HEK293T (cell line): Measurements from ENCODE around the gene AKAP6.

Experiments
- BHLHE40 ChIP-seq: fragments of 450-650 bp; IDR thresholded peaks from 2 replicates; pipeline ENCODE4 v1.6.1; 2016; ENCODE audit warnings: mild to moderate bottlenecking, moderate library complexity, borderline replicate concordance
- FOXA1 ChIP-seq: fragments of 450-650 bp; IDR thresholded peaks from 2 replicates; pipeline ENCODE4 v1.6.1; 2016; ENCODE audit warnings: mild to moderate bottlenecking
- FOXK2 ChIP-seq: fragments of 450-650 bp; IDR thresholded peaks from 2 replicates; pipeline ENCODE4 v1.6.1; 2016; ENCODE audit warnings: mild to moderate bottlenecking
- FOXM1 ChIP-seq: fragments of 450-650 bp; IDR thresholded peaks from 2 replicates; pipeline ENCODE4 v1.6.1; 2017; ENCODE audit warnings: mild to moderate bottlenecking, borderline replicate concordance
- HDGF ChIP-seq: fragments of 450-650 bp; IDR thresholded peaks from 2 replicates; pipeline ENCODE4 v1.6.1; 2017; ENCODE audit warnings: antibody characterized with exemption, borderline replicate concordance
- NFRKB ChIP-seq: fragments of 450-650 bp; IDR thresholded peaks from 2 replicates; pipeline ENCODE4 v1.6.1; 2016; ENCODE audit warnings: mild to moderate bottlenecking, moderate library complexity
- SP1 ChIP-seq: fragments of 450-650 bp; IDR thresholded peaks from 2 replicates; pipeline ENCODE4 v1.6.1; 2017
- SUZ12 ChIP-seq: fragments of 450-650 bp; IDR thresholded peaks from 2 replicates; pipeline ENCODE4 v1.6.1; 2016; ENCODE audit warnings: mild to moderate bottlenecking
- ZNF384 ChIP-seq: fragments of 450-650 bp; IDR thresholded peaks from 2 replicates; pipeline ENCODE4 v1.6.1; 2016

GRCh38 chr14:32435411-32435810 lies 106.3 kb downstream of the AKAP6 start:
- TF ChIP-seq SP1 (no peak), NFRKB (no peak), BHLHE40 (no peak), HDGF (no peak), FOXM1 (no peak), SUZ12 (no peak), FOXA1 (no peak), FOXK2 (no peak), ZNF384 (no peak)
